ENCODE results near the gene CHMP1A.

GRCh38 chr16:89691231-89691985 is 33.9 kb upstream of the CHMP1A start:
- TF ChIP-seq CTCF (conservative IDR thresholded peaks at IDR 0.05; ENCODE audit: low read depth, low read length) (no peak), EZH2phosphoT487 (IDR thresholded peaks at IDR 0.05; ENCODE audit: borderline replicate concordance, low read length) (no peak), EZH2 (IDR thresholded peaks at IDR 0.05; ENCODE audit: low read length, unreplicated experiment) (no peak)

Measured in PC-3 (cell line).